Ishikawa (cell line): ENCODE data around the gene FURIN.

Experiments used
- CEBPB ChIP-seq: IDR thresholded peaks from 2 replicates; pipeline ENCODE4 v1.6.1; 2012
- EGR1 ChIP-seq: IDR thresholded peaks from 2 replicates; pipeline ENCODE4 v1.6.1; 2012
- EP300 ChIP-seq: IDR thresholded peaks from 2 replicates; pipeline ENCODE4 v1.6.1; 2012; ENCODE audit warnings: borderline replicate concordance
- FOXM1 ChIP-seq: IDR thresholded peaks from 2 replicates; pipeline ENCODE4 v1.6.1; 2012; ENCODE audit warnings: low read depth, borderline replicate concordance
- NFIC ChIP-seq: IDR thresholded peaks from 2 replicates; pipeline ENCODE4 v1.6.1; 2012
- REST ChIP-seq: IDR thresholded peaks from 2 replicates; pipeline ENCODE4 v1.6.1; 2012; ENCODE audit warnings: low read depth, mild to moderate bottlenecking
- TAF1 ChIP-seq: IDR thresholded peaks from 2 replicates; pipeline ENCODE4 v1.6.1; 2012; ENCODE audit warnings: low read depth, mild to moderate bottlenecking
- TCF12 ChIP-seq: IDR thresholded peaks from 2 replicates; pipeline ENCODE4 v1.6.1; 2012; ENCODE audit warnings: low read depth
- TEAD4 ChIP-seq: IDR thresholded peaks from 2 replicates; pipeline ENCODE4 v1.6.1; 2012
- YY1 ChIP-seq: IDR thresholded peaks from 2 replicates; pipeline ENCODE4 v1.6.1; 2012; ENCODE audit warnings: low read depth
- ZBTB7A ChIP-seq: IDR thresholded peaks from 2 replicates; pipeline ENCODE4 v1.6.1; 2012; ENCODE audit warnings: low read depth
- TF ChIP-seq, protein P1 (sequence below): IDR thresholded peaks from 2 replicates; pipeline ENCODE4 v1.6.1; 2012
- TF ChIP-seq, protein P2 (sequence below): IDR thresholded peaks from 2 replicates; pipeline ENCODE4 v1.6.1; 2012

- TF ChIP-seq CEBPB = no peak
- TF ChIP-seq, protein P1, sequence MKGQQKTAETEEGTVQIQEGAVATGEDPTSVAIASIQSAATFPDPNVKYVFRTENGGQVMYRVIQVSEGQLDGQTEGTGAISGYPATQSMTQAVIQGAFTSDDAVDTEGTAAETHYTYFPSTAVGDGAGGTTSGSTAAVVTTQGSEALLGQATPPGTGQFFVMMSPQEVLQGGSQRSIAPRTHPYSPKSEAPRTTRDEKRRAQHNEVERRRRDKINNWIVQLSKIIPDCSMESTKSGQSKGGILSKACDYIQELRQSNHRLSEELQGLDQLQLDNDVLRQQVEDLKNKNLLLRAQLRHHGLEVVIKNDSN = no peak
- TF ChIP-seq REST = no peak
- TF ChIP-seq YY1 = no peak
- TF ChIP-seq TEAD4 = no peak
- TF ChIP-seq TAF1 = no peak
- TF ChIP-seq, protein P2, sequence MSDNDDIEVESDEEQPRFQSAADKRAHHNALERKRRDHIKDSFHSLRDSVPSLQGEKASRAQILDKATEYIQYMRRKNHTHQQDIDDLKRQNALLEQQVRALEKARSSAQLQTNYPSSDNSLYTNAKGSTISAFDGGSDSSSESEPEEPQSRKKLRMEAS = no peak
- TF ChIP-seq TCF12 = no peak
- TF ChIP-seq EGR1 = no peak
- no peak for TF ChIP-seq NFIC
- no peak for TF ChIP-seq FOXM1
- no peak for TF ChIP-seq EP300
- TF ChIP-seq ZBTB7A = no peak
Observed at GRCh38 chr15:90834626-90835025, 33.8 kb upstream of the FURIN start.
